Mesodermal cell (in vitro differentiated cells): Measurements from ENCODE around the gene B3GALT2.
"Not testable (repeated sequence)": the region's sequence is repeated elsewhere in the genome, so short reads cannot be mapped to it uniquely, and the experiment has no call there.

Experiments used
- H3K27ac ChIP-seq: 2 replicates; pipeline ENCODE4 v1.7.0; 2013; ENCODE audit warnings: mild to moderate bottlenecking, low read depth, low read length, moderate library complexity; ENCODE audit not compliant: severe bottlenecking
- H3K36me3 ChIP-seq: 2 replicates; pipeline ENCODE4 v1.7.1; 2013; ENCODE audit warnings: mild to moderate bottlenecking, low read length, moderate library complexity; ENCODE audit not compliant: control insufficient read depth, insufficient read depth
- H3K4me1 ChIP-seq: one replicate; pipeline ENCODE4 v1.7.1; 2013; ENCODE audit warnings: mild to moderate bottlenecking, low read length; ENCODE audit not compliant: insufficient read depth, control insufficient read depth, poor library complexity, severe bottlenecking
- H3K4me3 ChIP-seq: 2 replicates; pipeline ENCODE4 v1.7.0; 2013; ENCODE audit warnings: low read length, control low read depth, mild to moderate bottlenecking; ENCODE audit not compliant: insufficient read depth, poor library complexity, severe bottlenecking; ENCODE audit errors: extremely low read depth
- H3K9me3 ChIP-seq: 2 replicates; pipeline ENCODE4 v1.7.1; 2013; ENCODE audit warnings: mild to moderate bottlenecking, low read length, moderate library complexity; ENCODE audit not compliant: control insufficient read depth
- WGBS, 2 experiments: methylation state at CpG; one replicate each; pipeline ENCODE4 v1.1.5; 2013; ENCODE audit warnings: missing lambda C conversion rate in 2 of 2; ENCODE audit not compliant: insufficient coverage in 2 of 2; 5-methylcytosine and 5-hydroxymethylcytosine counted together

The B3GALT2 gene

GRCh38 chr1:193210996-193211395 is 24.6 kb upstream of the B3GALT2 start:
- H3K9me3 ChIP-seq, result peaks cover 5% of the 10 kb centered on the region
- 100% methylated on average over 2 of the region's 7 CpGs; no CpG with 5 or more reads in 1 of the 2 experiments for WGBS, 2 experiments

DNA sequence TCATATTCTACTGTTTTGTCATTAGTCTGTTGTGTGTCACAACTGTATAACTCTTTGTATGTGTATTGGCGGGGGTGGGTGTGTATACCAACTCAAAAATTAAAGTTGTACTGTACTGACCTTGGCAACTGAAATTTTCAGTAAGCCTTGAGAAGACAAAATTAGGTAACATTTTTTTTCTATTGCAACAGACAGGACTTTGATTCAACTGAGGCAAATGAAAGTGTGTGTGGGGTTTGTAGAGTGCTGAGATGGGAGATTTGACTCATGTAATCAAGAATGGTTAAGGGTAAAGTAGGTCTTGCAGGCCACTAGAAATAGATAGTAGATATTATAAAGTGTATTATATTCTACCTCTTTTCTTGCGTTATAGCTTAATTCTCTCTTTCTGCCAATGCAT is 14.6 kb upstream of the B3GALT2 start:
- WGBS, 2 experiments, result 100% methylated on average over 1 of the region's 2 CpGs; no CpG with 5 or more reads in 1 of the 2 experiments
- H3K4me1 ChIP-seq, result no peaks in the 10 kb centered on the region
- no peaks in the 10 kb centered on the region for H3K9me3 ChIP-seq
- no peak overlapping the region for H3K4me3 ChIP-seq
- H3K36me3 ChIP-seq, result peaks cover 14% of the 10 kb centered on the region
- H3K27ac ChIP-seq, result no peak overlapping the region

More at GRCh38 chr1:193210996-193211395, 24.6 kb upstream of the B3GALT2 start:
- no peaks in the 10 kb centered on the region for H3K4me1 ChIP-seq
- H3K27ac ChIP-seq, result no peak overlapping the region
- no peak overlapping the region for H3K4me3 ChIP-seq
- H3K36me3 ChIP-seq, result peaks cover 64% of the 10 kb centered on the region

DNA sequence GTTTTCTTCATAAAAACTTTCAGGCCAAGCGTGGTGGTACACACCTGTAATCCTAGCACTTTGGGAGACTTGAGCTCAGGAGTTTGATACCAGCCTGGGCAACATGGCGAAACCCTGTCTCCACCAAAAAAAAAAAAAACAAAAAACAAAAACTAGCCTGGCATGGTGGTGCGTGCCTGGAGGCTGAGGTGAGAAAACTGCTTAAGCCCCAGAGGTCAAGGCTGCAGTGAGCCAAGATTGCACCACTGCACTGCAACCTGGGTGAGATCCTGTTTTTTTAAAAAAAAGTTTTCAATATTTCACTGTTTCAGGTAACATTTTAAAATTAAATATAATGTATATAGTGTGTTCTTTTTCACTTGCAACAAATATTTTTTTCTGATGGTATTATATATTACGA is 13.5 kb upstream of the B3GALT2 start:
- no peak overlapping the region for H3K27ac ChIP-seq
- peaks cover 3% of the 10 kb centered on the region for H3K36me3 ChIP-seq
- WGBS, 2 experiments, result 63 to 93% methylated on average over 1 to 2 of the region's 4 CpGs
- H3K4me3 ChIP-seq, result no peak overlapping the region
- H3K4me1 ChIP-seq, result no peaks in the 10 kb centered on the region
- H3K9me3 ChIP-seq, result no peaks in the 10 kb centered on the region

DNA sequence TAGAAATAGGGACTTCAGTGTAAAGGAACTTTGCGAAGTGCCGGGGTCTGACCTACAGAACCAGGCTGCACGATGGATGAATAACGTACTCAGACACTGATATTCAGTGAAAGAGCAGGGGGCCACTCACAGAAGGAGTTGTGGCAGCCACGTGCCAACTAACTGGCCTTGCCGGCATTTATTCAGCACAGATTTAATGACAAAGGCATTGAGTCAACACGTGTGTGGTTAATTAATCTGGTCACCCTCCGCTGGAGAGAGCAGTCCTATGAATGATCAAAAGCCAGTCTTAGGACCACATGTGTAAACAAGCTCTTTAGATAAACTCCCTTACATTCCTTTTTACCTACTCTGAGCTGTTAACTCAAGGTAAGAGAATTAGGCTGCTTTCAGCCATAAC is 6.2 kb upstream of the B3GALT2 start:
- 97% methylated on average over 8 of the region's 8 CpGs for WGBS, 2 experiments
- Histone ChIP-seq H3K27ac (no peak overlapping the region), H3K4me1 (no peaks in the 10 kb centered on the region), H3K36me3 (peaks cover 22% of the 10 kb centered on the region), H3K9me3 (no peaks in the 10 kb centered on the region), H3K4me3 (no peak overlapping the region)

DNA sequence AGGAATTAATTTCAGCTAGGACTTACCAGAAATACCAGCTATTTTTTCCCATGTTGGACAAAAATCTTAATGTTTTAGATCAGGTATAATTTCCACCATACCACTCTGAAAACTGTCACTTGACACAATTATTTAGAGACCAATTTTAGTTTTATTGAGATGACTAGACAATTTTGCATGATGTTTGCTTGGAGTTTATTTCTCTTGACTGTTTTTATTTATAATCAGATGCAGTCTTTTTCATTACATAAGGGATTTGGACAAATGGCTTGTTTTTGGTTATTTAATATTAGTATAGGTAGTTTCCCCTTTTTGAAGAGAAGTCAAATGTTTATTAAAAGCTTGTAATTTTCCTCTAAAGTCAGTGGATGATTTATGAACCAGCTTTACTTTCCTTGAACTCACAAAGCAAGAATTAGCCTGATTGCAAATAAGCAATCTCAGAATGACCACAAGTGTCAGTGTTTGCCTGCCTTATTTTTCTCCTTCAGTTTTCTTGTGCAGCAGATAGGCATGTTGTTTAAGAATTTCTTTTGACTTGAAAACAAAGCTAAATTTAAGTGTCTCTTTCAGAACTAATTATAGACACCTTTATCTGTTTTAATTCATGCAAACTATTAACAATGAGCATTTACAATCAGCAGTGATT is 3.8 kb upstream of the B3GALT2 start:
- Histone ChIP-seq H3K9me3 (no peaks in the 10 kb centered on the region), H3K36me3 (peaks cover 22% of the 10 kb centered on the region), H3K4me1 (peaks cover 10% of the 10 kb centered on the region), H3K27ac (no peak overlapping the region), H3K4me3 (no peak overlapping the region)

DNA sequence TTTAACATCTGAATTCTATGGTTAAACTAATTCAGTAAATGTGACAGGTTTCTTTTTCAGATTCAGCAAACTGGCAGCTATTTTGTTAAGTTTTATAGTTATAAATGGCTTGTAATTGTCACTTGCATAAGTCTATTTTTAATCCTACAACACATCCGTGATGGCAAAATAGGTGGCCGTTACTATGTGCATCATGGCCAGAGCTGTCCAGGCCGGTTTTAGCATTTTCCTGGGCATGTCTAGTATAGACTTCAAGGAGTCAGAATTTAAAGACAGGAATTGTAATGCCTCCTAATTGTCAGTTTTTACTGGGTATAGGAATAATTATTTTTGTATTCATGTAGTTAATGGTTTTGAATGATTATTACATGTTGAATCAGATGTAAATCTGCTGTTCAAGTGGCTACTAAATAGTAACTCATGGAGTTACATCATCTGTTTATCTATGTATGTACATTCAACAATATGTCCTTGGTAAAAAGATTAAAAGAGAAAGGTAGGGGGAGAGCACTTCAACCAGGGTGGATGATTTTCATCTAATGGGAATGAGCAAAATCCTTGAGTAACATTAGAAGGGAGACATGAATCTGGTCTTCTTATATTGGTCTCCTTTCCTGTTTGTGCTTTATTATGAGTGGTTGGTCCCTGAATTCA is 3.2 kb upstream of the B3GALT2 start:
- no peak overlapping the region for H3K27ac ChIP-seq

DNA sequence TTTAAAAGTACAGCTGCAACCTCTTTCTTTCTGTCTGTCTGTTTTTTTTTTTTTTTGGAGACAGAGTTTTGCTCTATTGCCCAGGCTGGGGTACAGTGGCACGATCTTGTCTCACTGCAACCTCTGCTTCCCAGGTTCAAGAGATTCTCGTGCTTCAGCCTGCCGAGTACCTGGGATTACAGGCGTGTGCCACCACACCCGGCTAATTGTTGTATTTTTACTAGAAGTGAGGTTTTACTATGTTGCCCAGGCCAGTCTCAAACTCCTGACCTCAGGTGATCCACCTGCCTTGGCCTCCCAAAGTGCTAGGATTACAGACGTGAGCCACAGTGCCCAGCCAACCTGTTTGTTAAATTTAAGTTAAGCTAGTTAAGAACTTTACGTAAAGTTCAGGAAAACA is 2.5 kb upstream of the B3GALT2 start:
- not testable (repeated sequence) for H3K4me3 ChIP-seq, H3K27ac ChIP-seq, H3K9me3 ChIP-seq, H3K4me1 ChIP-seq
- 91 to 94% methylated on average over 5 to 6 of the region's 7 CpGs for WGBS, 2 experiments
- peaks cover 22% of the 10 kb centered on the region for H3K36me3 ChIP-seq

More for the DNA sequence above, 3.2 kb upstream of the B3GALT2 start:
- Histone ChIP-seq H3K36me3 (peaks cover 22% of the 10 kb centered on the region), H3K4me1 (peaks cover 10% of the 10 kb centered on the region), H3K9me3 (no peaks in the 10 kb centered on the region), H3K4me3 (no peak overlapping the region)
- WGBS, 2 experiments, result 83 to 93% methylated on average over 1 to 3 of the region's 3 CpGs

DNA sequence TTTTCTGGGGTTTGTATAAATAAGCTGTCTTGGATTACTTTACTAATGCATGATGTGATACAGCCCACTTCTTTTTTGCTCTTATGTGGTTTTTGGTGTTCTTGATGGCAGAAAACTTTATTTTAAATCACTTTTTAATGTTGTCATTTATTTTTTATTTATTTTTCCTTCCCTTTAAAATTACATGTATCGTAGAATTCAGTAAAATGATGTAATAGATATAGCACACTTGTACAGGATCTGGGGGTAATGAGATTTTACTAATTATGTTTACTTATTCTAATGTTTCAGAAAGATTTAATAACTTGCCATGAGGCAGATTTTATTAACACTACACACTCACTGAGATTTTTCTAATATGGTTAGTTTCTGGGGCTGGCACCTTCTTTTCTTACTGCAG is 701 bp upstream of the B3GALT2 start:
- H3K36me3 ChIP-seq, result peaks cover 11% of the 10 kb centered on the region
- H3K27ac ChIP-seq, result no peak overlapping the region
- H3K4me1 ChIP-seq, result peaks cover 10% of the 10 kb centered on the region
- WGBS, 2 experiments, result no CpG with 5 or more reads among the region's 1 CpG
- H3K9me3 ChIP-seq, result no peaks in the 10 kb centered on the region
- no peak overlapping the region for H3K4me3 ChIP-seq

GRCh38 chr1:193185211-193185610 is 1.2 kb downstream of the B3GALT2 start:
- H3K27ac ChIP-seq, result no peak overlapping the region
- H3K4me3 ChIP-seq, result no peak overlapping the region
- no CpG with 5 or more reads among the region's 2 CpGs for WGBS, 2 experiments

DNA sequence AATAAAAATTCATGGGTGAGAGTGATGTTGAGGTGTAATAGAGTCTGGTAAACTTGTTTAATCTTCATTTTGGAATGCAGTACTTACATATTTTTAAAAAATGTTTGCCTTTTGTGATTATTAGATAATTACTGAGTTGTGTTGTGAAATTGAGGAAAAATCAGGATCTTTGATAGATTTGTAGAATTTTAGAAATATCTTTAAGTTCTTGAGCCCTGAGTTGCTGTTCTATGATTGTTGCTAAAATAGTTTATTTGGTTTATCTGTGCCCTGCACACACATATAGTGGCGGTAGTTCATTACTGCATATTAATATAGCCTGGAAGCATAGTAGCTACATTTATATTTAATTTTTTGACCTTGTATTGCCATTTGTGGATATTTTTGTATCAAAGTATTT is 1.6 kb downstream of the B3GALT2 start:
- WGBS, 2 experiments, result no CpG with 5 or more reads among the region's 1 CpG
- H3K9me3 ChIP-seq, result no peaks in the 10 kb centered on the region
- peaks cover 10% of the 10 kb centered on the region for H3K4me1 ChIP-seq
- H3K27ac ChIP-seq, result no peak overlapping the region
- H3K4me3 ChIP-seq, result no peak overlapping the region
- no peaks in the 10 kb centered on the region for H3K36me3 ChIP-seq

More at GRCh38 chr1:193185211-193185610, 1.2 kb downstream of the B3GALT2 start:
- peaks cover 10% of the 10 kb centered on the region for H3K4me1 ChIP-seq
- no peaks in the 10 kb centered on the region for H3K9me3 ChIP-seq
- H3K36me3 ChIP-seq, result no peaks in the 10 kb centered on the region

DNA sequence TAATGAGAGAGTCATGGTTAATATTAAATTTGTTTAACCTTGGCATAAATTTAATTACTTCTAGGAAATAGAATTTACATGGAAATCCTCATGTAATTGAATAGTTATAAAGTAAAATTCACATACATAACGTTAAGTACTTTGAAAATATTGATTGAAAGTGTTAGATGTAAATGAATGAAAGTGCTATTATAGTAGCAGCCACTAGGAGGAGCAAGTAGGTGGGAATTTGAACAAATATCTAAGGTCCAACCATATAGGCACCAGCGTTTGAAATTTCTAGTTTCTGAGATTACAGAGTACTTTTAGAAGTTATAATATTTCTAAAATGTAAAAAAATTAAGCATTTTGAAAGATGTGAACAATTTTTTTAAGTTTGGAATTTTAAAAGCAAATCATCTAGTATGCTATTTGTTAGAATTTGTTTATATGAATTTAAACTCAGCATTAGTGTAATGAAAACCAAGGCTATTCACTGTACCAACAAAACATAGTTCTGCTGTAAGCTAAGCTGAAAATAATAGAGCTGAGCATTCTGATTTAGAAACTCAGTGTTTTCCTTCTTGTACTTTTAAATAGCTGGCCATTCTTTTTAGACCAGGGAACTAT is 3.3 kb downstream of the B3GALT2 start:
- WGBS, 2 experiments, result no CpG with 5 or more reads among the region's 2 CpGs
- Histone ChIP-seq H3K4me3 (no peak overlapping the region), H3K27ac (no peak overlapping the region), H3K36me3 (no peaks in the 10 kb centered on the region), H3K9me3 (no peaks in the 10 kb centered on the region), H3K4me1 (peaks cover 10% of the 10 kb centered on the region)
